Epithelial cell of esophagus (primary cell): ENCODE measurements around the gene GAPDHS.

Experiments used
- DNase-seq: peaks from one replicate; pipeline ENCODE4 v3.0.0; 2010; ENCODE audit warnings: low read depth
- H3K4me3 ChIP-seq: 2 replicates; pipeline ENCODE4 v1.5.1; 2011; ENCODE audit warnings: mild to moderate bottlenecking, low read length, control low read depth
- CTCF ChIP-seq: IDR thresholded peaks from 2 replicates; pipeline ENCODE4 v1.5.1; 2011; ENCODE audit warnings: low read depth, mild to moderate bottlenecking, low read length, control low read depth, inconsistent platforms; ENCODE audit not compliant: insufficient read depth; ENCODE audit errors: missing control alignments

The GAPDHS gene

GRCh38 chr19:35509861-35510625 is 23.2 kb upstream of the GAPDHS start:
- TF ChIP-seq CTCF = peak; percentile 87
- DNase-seq = peak; percentile 80
- H3K4me3 ChIP-seq = peak overlapping the region; percentile 64

- H3K4me3 ChIP-seq = peak overlapping the region; percentile 64
- no peak for TF ChIP-seq CTCF
- DNase-seq = no peak
These were observed 22.7 kb upstream of the GAPDHS start for GRCh38 chr19:35510626-35510964.

- H3K4me3 ChIP-seq = peak overlapping the region; percentile 18
- no peak for DNase-seq
- TF ChIP-seq CTCF = no peak
These were observed 21.9 kb upstream of the GAPDHS start for GRCh38 chr19:35511337-35511736.

GRCh38 chr19:35512831-35513627 is 20.2 kb upstream of the GAPDHS start:
- H3K4me3 ChIP-seq = peak overlapping the region; percentile 45
- DNase-seq = no peak
- TF ChIP-seq CTCF = no peak

GRCh38 chr19:35513628-35514281 is 19.5 kb upstream of the GAPDHS start, which contains the start of gene DMKN:
TSS of gene DMKN (minus strand) at chr19:35513649. CDS start at chr19:35513475, 174 bp downstream.
- peak within 1 kb of the TSS; percentile 45 for H3K4me3 ChIP-seq
- peak; percentile 40 for TF ChIP-seq CTCF
- peak; percentile 93 for DNase-seq

- no peak for TF ChIP-seq CTCF
- H3K4me3 ChIP-seq = no peak overlapping the region
- DNase-seq = peak; percentile 48
These were observed 18.9 kb upstream of the GAPDHS start for GRCh38 chr19:35514282-35514809.
